ENCODE data around the gene PHF1.
A peak's percentile ranks its signal among the peaks of the same experiment; 100 is the strongest.
"Not testable (repeated sequence)": the region's sequence is repeated elsewhere in the genome, so short reads cannot be mapped to it uniquely, and the experiment has no call there.

The PHF1 gene

GRCh38 chr6:33391278-33391921 is 19.4 kb upstream of the PHF1 start, which contains the start of gene KIFC1:
Gene KIFC1 (plus strand): TSS chr6:33391823. CDS start chr6:33391986, 163 bp downstream.
- peak; percentile 90 for DNase-seq (ENCODE audit: insufficient read length, low spot score)
- peak; percentile 98 for FAIRE-seq

GRCh38 chr6:33391922-33392594 is 18.8 kb upstream of the PHF1 start:
- DNase-seq (ENCODE audit: insufficient read length, low spot score) (no peak), FAIRE-seq (peak; percentile 63)

GRCh38 chr6:33392595-33392948 is 18.2 kb upstream of the PHF1 start:
- FAIRE-seq (no peak), DNase-seq (ENCODE audit: insufficient read length, low spot score) (no peak)

- FAIRE-seq (no peak), DNase-seq (ENCODE audit: insufficient read length, low spot score) (no peak)
These were observed 17.8 kb upstream of the PHF1 start for GRCh38 chr6:33392979-33393378.

GRCh38 chr6:33397541-33397940 is 13.3 kb upstream of the PHF1 start:
- FAIRE-seq (no peak), DNase-seq (ENCODE audit: insufficient read length, low spot score) (no peak)

GRCh38 chr6:33398601-33399000 is 12.2 kb upstream of the PHF1 start:
- DNase-seq (ENCODE audit: insufficient read length, low spot score); FAIRE-seq: not testable (repeated sequence)

- not testable (repeated sequence) for FAIRE-seq; DNase-seq (ENCODE audit: insufficient read length, low spot score)
These were observed 10.9 kb upstream of the PHF1 start for GRCh38 chr6:33399881-33400280.

- FAIRE-seq (no peak), DNase-seq (ENCODE audit: insufficient read length, low spot score) (no peak)
These were observed 5.9 kb upstream of the PHF1 start for GRCh38 chr6:33404884-33405283.

- no peak for DNase-seq (ENCODE audit: insufficient read length, low spot score)
- FAIRE-seq, result no peak
These were observed 5.4 kb upstream of the PHF1 start for GRCh38 chr6:33405386-33405940.

- DNase-seq (ENCODE audit: insufficient read length, low spot score) (no peak), FAIRE-seq (no peak)
These were observed 4.7 kb upstream of the PHF1 start for GRCh38 chr6:33406126-33406525.

- FAIRE-seq (no peak), DNase-seq (ENCODE audit: insufficient read length, low spot score) (no peak)
These were observed 3.6 kb upstream of the PHF1 start for GRCh38 chr6:33407132-33407718.

GRCh38 chr6:33410050-33410710 is 634 bp upstream of the PHF1 start:
- peak; percentile 96 for FAIRE-seq
- DNase-seq (ENCODE audit: insufficient read length, low spot score), result peak; percentile 91

GRCh38 chr6:33411632-33412005 is 805 bp downstream of the PHF1 start:
- no peak for FAIRE-seq
- DNase-seq (ENCODE audit: insufficient read length, low spot score), result no peak

- FAIRE-seq (no peak), DNase-seq (ENCODE audit: insufficient read length, low spot score) (no peak)
These were observed 1.6 kb downstream of the PHF1 start for GRCh38 chr6:33412140-33413009.

GRCh38 chr6:33413241-33414120 is 2.7 kb downstream of the PHF1 start:
- FAIRE-seq (no peak), DNase-seq (ENCODE audit: insufficient read length, low spot score) (no peak)

- DNase-seq (ENCODE audit: insufficient read length, low spot score), result no peak
- no peak for FAIRE-seq
These were observed 3.9 kb downstream of the PHF1 start for GRCh38 chr6:33414592-33415271.

GRCh38 chr6:33415831-33416230 is 5.0 kb downstream of the PHF1 start:
- FAIRE-seq (no peak), DNase-seq (ENCODE audit: insufficient read length, low spot score) (no peak)

- DNase-seq (ENCODE audit: insufficient read length, low spot score) (no peak), FAIRE-seq (peak; percentile 77)
These were observed 5.7 kb downstream of the PHF1 start for GRCh38 chr6:33416386-33417127.
